Measurements from ENCODE around the gene HRNR.

Gene HRNR

GRCh38 chr1:152166966-152167365 is 57.0 kb downstream of the HRNR start:
- no peak for TF ChIP-seq CTCF (IDR thresholded peaks at IDR 0.05)

GRCh38 chr1:152165286-152166077 is 58.5 kb downstream of the HRNR start:
- no peak for TF ChIP-seq CTCF (IDR thresholded peaks at IDR 0.05)

GRCh38 chr1:152164517-152165136 is 59.4 kb downstream of the HRNR start:
- TF ChIP-seq CTCF (IDR thresholded peaks at IDR 0.05) = no peak

- no peak for TF ChIP-seq CTCF (IDR thresholded peaks at IDR 0.05)
Measured at GRCh38 chr1:152162792-152163463, 61.1 kb downstream of the HRNR start.

All from LNCAP (cell line).